Spleen (tissue), 11 donors: ENCODE data around the gene C22orf39. TPM values are rescaled to one million over a fixed set of nuclear protein-coding genes. Genes with fewer than 3 reads are reported as not detected.

Experiments used
- DNase-seq: peaks from one replicate; pipeline ENCODE4 v3.0.0-alpha.2; 2020
- H3K27ac ChIP-seq, 8 donors: fragments of 200-600 bp; sonication (generic) in 7 of 8; 1 replicate in 4 of 8; 2 replicates in 4 of 8; pipeline versions ENCODE4 v1.5.0 to v1.8.0; 2016 to 2021; ENCODE audit warnings: inconsistent platforms in 4 of 8, mild to moderate bottlenecking in 4 of 8, moderate library complexity in 1 of 8
- H3K27me3 ChIP-seq, 7 donors: fragments of 200-600 bp; sonication (generic) in 6 of 7; replicated peaks in 1 of 7; 1 replicate in 4 of 7; 2 replicates in 3 of 7; pipeline versions ENCODE4 v1.5.0 to v1.8.0; 2016 to 2021; ENCODE audit warnings: inconsistent platforms in 3 of 7, mild to moderate bottlenecking in 1 of 7
- H3K36me3 ChIP-seq, 6 donors: fragments of 200-600 bp; sonication (generic) in 5 of 6; 1 replicate in 4 of 6; 2 replicates in 2 of 6; pipeline versions ENCODE4 v1.5.0 to v1.8.0; 2016 to 2021; ENCODE audit warnings: inconsistent platforms in 2 of 6
- H3K4me1 ChIP-seq, 6 donors: fragments of 200-600 bp; sonication (generic) in 5 of 6; 1 replicate in 3 of 6; 2 replicates in 3 of 6; pipeline versions ENCODE4 v1.5.0 to v1.8.0; 2016 to 2021; ENCODE audit warnings: inconsistent platforms in 3 of 6
- H3K4me3 ChIP-seq, 8 donors: fragments of 200-600 bp; sonication (generic) in 7 of 8; 1 replicate in 4 of 8; 2 replicates in 4 of 8; pipeline versions ENCODE4 v1.5.0 to v1.8.0; 2016 to 2021; ENCODE audit warnings: inconsistent platforms in 4 of 8, mild to moderate bottlenecking in 4 of 8, moderate library complexity in 2 of 8
- H3K9me3 ChIP-seq, 8 donors: fragments of 200-600 bp; sonication (generic) in 7 of 8; 1 replicate in 4 of 8; 2 replicates in 4 of 8; pipeline versions ENCODE4 v1.5.0 to v1.8.0; 2016 to 2021; ENCODE audit warnings: inconsistent platforms in 4 of 8
- CTCF ChIP-seq, 11 experiments: fragments of 200-600 bp in 7 of 11; fragments of 450-650 bp in 4 of 11; sonication (generic) in 4 of 11; IDR thresholded peaks in 8 of 11; conservative IDR thresholded peaks in 3 of 11; 1 replicate in 7 of 11; 2 replicates in 4 of 11; pipeline versions ENCODE4 v1.4.0 to v1.8.0; 2016 to 2021; ENCODE audit warnings: antibody characterized with exemption in 11 of 11, inconsistent platforms in 4 of 11, mild to moderate bottlenecking in 1 of 11
- POLR2A ChIP-seq, 3 donors: fragments of 450-650 bp; IDR thresholded peaks; one replicate each; pipeline ENCODE4 v1.5.1; 2017; ENCODE audit warnings: antibody characterized with exemption in 3 of 3, mild to moderate bottlenecking in 1 of 3
- POLR2AphosphoS5 ChIP-seq, 3 donors: sonication (generic); formaldehyde crosslinking; IDR thresholded peaks; one replicate each; pipeline ENCODE4 v1.5.1; 2017; ENCODE audit warnings: antibody characterized with exemption in 3 of 3
- WGBS, 5 donors: extraction: QIAGEN DNeasy Blood & Tissue Kit in 3 of 5; methylation state at CpG; one replicate each; pipeline versions ENCODE4 v1.1.5 to v1.1.7; 2013 to 2018; 5-methylcytosine and 5-hydroxymethylcytosine counted together
- intact Hi-C: fragments of 100-400 bp; cut with DNase I; formaldehyde crosslinking; loops from one replicate; pipeline ENCODE4 v1.15.0; 2023; ENCODE audit warnings: low total_unique reads
- polyA plus RNA-seq, 3 donors: library from polyadenylated mRNA; stranded (reverse); fragments of 200-250 nt; gene quantifications; one replicate each; pipeline ENCODE4 v1.2.1, GENCODE V29; 2013
- total RNA-seq, 7 donors: library from RNA; depleted of rRNA in 3 of 7; stranded (reverse); fragments of >200 nt in 3 of 7; fragmentation: NEBNext Ultra II Directional in 4 of 7; extraction: Animal tissue kit (Norgen Biotek cat#: 25700) in 4 of 7; gene quantifications; one replicate each; pipeline versions ENCODE4 v1.1.0 to v1.2.1, GENCODE V29; 2016 to 2021
- donor health status: healthy with polysubstance abuse.
- donor health status: DM: no; HTN: no; CAD: no; lungs with moderate emphysema.
- donor health status: DM: no; HTN: no; CAD: no.
- donor health status: Bipolar disorder and iron deficiency.
- donor health status: healthy.
- donor health status: DM: no; HTN: no; CAD: no.
- donor health status: DM: yes; HTN: yes; CAD: no.

Gene C22orf39
- total and polyA plus RNA-seq, 10 donors = 28.8 to 48.8 (median 37.6) TPM

GRCh38 chr22:19450363-19451175 lies 3.1 kb upstream of the C22orf39 start:
- Histone ChIP-seq H3K27me3 (no peaks in the 10 kb centered on the region), H3K36me3 (peaks cover 0 to 59% (median 42%) of the 10 kb centered on the region in 6 donors), H3K4me1 (peaks cover 15 to 32% (median 25%) of the 10 kb centered on the region in 6 donors), H3K9me3 (no peaks in the 10 kb centered on the region), H3K27ac (no peak overlapping the region), H3K4me3 (no peak overlapping the region)
- TF ChIP-seq POLR2AphosphoS5 (IDR thresholded peaks at IDR 0.05) (no peak), CTCF (IDR thresholded peaks at IDR 0.05 in 8 of 11, conservative IDR thresholded peaks at IDR 0.05 in 3 of 11) (no peak), POLR2A (IDR thresholded peaks at IDR 0.05) (no peak)
- no peak for DNase-seq
- intact Hi-C loops = no loop called here
- WGBS, 5 donors = 87 to 94% (median 90%) methylated on average over 8 of the region's 8 CpGs

DNA sequence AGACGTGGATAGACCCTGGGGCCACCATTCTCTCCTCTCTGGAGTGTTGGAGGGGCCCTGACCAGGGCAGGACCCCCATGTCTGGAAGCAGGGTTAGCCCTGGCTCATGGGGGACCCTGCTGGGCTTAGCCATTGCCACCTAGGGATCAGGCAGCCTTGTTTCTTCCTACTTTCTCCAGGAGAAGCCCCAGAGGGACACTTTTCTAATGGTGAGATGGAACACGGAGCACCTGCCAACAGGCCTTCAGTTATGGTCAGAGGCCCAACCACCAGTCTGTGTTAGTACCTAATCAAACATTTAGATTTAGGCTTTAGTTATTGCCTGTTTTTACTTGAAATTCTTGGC lies 1.9 kb upstream of the C22orf39 start:
- H3K27ac ChIP-seq = peak overlapping the region in 1 of 8 donors; percentile 98
- H3K4me1 ChIP-seq = peaks cover 15 to 44% (median 34%) of the 10 kb centered on the region in 6 donors
- H3K36me3 ChIP-seq = peaks cover 0 to 53% (median 33%) of the 10 kb centered on the region in 6 donors
- TF ChIP-seq POLR2A (IDR thresholded peaks at IDR 0.05) = no peak
- TF ChIP-seq CTCF (IDR thresholded peaks at IDR 0.05 in 8 of 11, conservative IDR thresholded peaks at IDR 0.05 in 3 of 11) = no peak
- no peak for TF ChIP-seq POLR2AphosphoS5 (IDR thresholded peaks at IDR 0.05)
- no peaks in the 10 kb centered on the region for H3K27me3 ChIP-seq
- 76 to 88% (median 80%) methylated on average over 2 of the region's 2 CpGs for WGBS, 5 donors
- H3K9me3 ChIP-seq = no peaks in the 10 kb centered on the region
- no peak for DNase-seq
- no peak overlapping the region for H3K4me3 ChIP-seq
- intact Hi-C loops = loop anchor here (10.0 kb wide), 1 partner anchor 155 kb away; the partner anchor contains the start of gene CLTCL1

DNA sequence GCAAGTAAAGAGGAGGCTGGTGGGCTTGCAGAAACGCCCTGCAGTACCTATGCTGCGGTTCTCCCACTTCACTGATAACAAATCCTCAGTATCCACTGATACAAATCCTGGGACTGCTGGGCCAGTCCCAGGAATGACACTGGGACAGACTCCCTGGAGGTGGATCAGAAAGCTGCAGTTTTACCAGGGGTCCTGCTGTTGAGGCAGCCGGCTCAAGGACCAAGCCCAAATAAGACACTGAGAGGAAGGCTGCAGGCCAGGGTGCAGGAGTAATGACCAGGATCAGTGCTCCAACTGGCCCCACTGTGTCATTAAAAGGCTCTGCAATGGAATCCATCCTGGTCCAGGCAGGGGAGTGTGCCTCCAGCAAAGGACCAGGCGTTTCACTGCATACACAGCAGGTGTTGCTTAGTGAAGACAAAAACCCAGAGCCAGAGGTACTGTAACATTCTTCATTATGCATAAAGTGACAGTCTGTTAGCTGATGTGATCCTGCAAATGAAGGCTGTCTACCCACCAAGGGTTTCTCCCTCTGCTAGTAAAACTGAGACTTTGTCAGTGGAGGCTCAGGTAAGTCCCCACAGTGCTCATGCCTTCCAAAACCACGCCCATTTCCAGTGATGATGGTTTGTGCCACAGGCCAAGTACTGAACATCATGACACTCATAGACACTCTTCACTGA lies 1.4 kb upstream of the C22orf39 start:
- peaks cover 15 to 49% (median 37%) of the 10 kb centered on the region in 6 donors for H3K4me1 ChIP-seq
- H3K4me3 ChIP-seq = peak overlapping the region in 2 of 8 donors; percentile 84 to 98
- TF ChIP-seq POLR2AphosphoS5 (IDR thresholded peaks at IDR 0.05) (no peak), POLR2A (IDR thresholded peaks at IDR 0.05) (no peak), CTCF (IDR thresholded peaks at IDR 0.05 in 8 of 11, conservative IDR thresholded peaks at IDR 0.05 in 3 of 11) (no peak)
- intact Hi-C loops = loop anchor here (10.0 kb wide), 1 partner anchor 154 kb away; the partner anchor contains the start of gene CLTCL1
- DNase-seq = no peak
- WGBS, 5 donors = 81 to 86% (median 85%) methylated on average over 4 to 5 of the region's 5 CpGs
- peaks cover 0 to 53% (median 33%) of the 10 kb centered on the region in 6 donors for H3K36me3 ChIP-seq
- H3K9me3 ChIP-seq = no peaks in the 10 kb centered on the region
- H3K27ac ChIP-seq = peak overlapping the region in 4 of 8 donors; percentile 96 to 98 (median 97)
- H3K27me3 ChIP-seq = no peaks in the 10 kb centered on the region
